Measurements from ENCODE around the gene PALM.

GRCh38 chr19:780935-781334, 72.2 kb downstream of the PALM start:
- TF ChIP-seq CTCF (IDR thresholded peaks at IDR 0.05 in 2 of 3, conservative IDR thresholded peaks at IDR 0.05 in 1 of 3; ENCODE audit: borderline replicate concordance in 1 of 3, insufficient read depth in 1 of 3, low read depth in 2 of 3, low read length in 2 of 3) (no peak), SIN3A (IDR thresholded peaks at IDR 0.05; ENCODE audit: low read depth) (no peak), POLR2AphosphoS5 (IDR thresholded peaks at IDR 0.05; ENCODE audit: low read depth, low read length) (no peak), MAX (IDR thresholded peaks at IDR 0.05) (no peak), EZH2phosphoT487 (IDR thresholded peaks at IDR 0.05; ENCODE audit: borderline replicate concordance) (no peak), EGR1 (IDR thresholded peaks at IDR 0.05; ENCODE audit: low read depth) (no peak), EZH2 (IDR thresholded peaks at IDR 0.05) (no peak), POLR2A (IDR thresholded peaks at IDR 0.05; ENCODE audit: borderline replicate concordance, extremely low read depth, insufficient read depth, insufficient read length) (no peak), ZBTB33 (IDR thresholded peaks at IDR 0.05; ENCODE audit: extremely low read depth, insufficient replicate concordance, low read length) (no peak), YY1 (IDR thresholded peaks at IDR 0.05; ENCODE audit: extremely low read depth, insufficient replicate concordance, low read depth, low read length) (no peak), ZFX (IDR thresholded peaks at IDR 0.05) (no peak), REST (IDR thresholded peaks at IDR 0.05; ENCODE audit: low read depth) (no peak), RAD21 (IDR thresholded peaks at IDR 0.05; ENCODE audit: low read depth) (no peak), JUND (IDR thresholded peaks at IDR 0.05) (no peak)
